Panc1 (cell line): ENCODE results near the gene PHACTR2. TPM values are rescaled to one million over a fixed set of nuclear protein-coding genes. Genes with fewer than 3 reads are reported as not detected.
"Not testable (repeated sequence)": the region's sequence is repeated elsewhere in the genome, so short reads cannot be mapped to it uniquely, and the experiment has no call there.

Experiments used
- ATAC-seq: fragments of 200-7000 bp; cut with Tn5 transposase; 2 replicates; pipeline ENCODE4 v1.9.1; 2020; ENCODE audit warnings: mild to moderate bottlenecking, moderate library complexity
- BruUV-seq: library from RNA; stranded (reverse); fragments of 400-500 nt; replicated peaks from 2 replicates; lab custom pipeline; 2021; lab: Mats Ljungman, UMichigan
- CTCF ChIA-PET: fragments of 300-600 bp; sonication (Branson Sonifier 250); formaldehyde crosslinking; loops from one replicate; lab custom pipeline; 2022; ENCODE audit warnings: antibody characterized with exemption; lab: Charles Lee
- POLR2A ChIA-PET: fragments of 300-600 bp; sonication (Branson Sonifier 250); formaldehyde crosslinking; loops from one replicate; lab custom pipeline; 2022; ENCODE audit warnings: antibody characterized with exemption; lab: Charles Lee
- DNase-seq: peaks from one replicate; pipeline ENCODE4 v3.0.0-alpha.2; 2010; ENCODE audit warnings: low read depth, low spot score
- H3K27ac ChIP-seq: 2 replicates; pipeline ENCODE4 v1.5.1; 2011; ENCODE audit warnings: mild to moderate bottlenecking, low read length, inconsistent platforms
- H3K27me3 ChIP-seq: fragments of 200-500 bp; sonication (Bioruptor generic); 2 replicates; pipeline ENCODE4 v1.6.0; 2014; ENCODE audit warnings: low read length, inconsistent platforms; ENCODE audit not compliant: control insufficient read depth, insufficient read depth
- H3K36me3 ChIP-seq: fragments of 200-500 bp; sonication (Bioruptor generic); 2 replicates; pipeline ENCODE4 v1.5.1; 2014; ENCODE audit warnings: inconsistent platforms, mild to moderate bottlenecking, low read length, moderate library complexity; ENCODE audit not compliant: control insufficient read depth, insufficient read depth
- H3K4me1 ChIP-seq: 2 replicates; pipeline ENCODE4 v1.5.1; 2011; ENCODE audit warnings: inconsistent platforms, mild to moderate bottlenecking, low read length, moderate library complexity; ENCODE audit not compliant: control insufficient read depth, insufficient read depth
- H3K4me3 ChIP-seq, 2 experiments: 2 replicates each; pipeline ENCODE4 v1.5.1; 2011 to 2012; ENCODE audit warnings: low read depth in 2 of 2, low read length in 2 of 2, mild to moderate bottlenecking in 2 of 2, inconsistent platforms in 1 of 2, moderate library complexity in 1 of 2
- H3K9me3 ChIP-seq: fragments of 200-500 bp; sonication (Bioruptor generic); 2 replicates; pipeline ENCODE4 v1.5.1; 2014; ENCODE audit warnings: low read depth, mild to moderate bottlenecking, inconsistent platforms, low read length, moderate library complexity; ENCODE audit not compliant: control insufficient read depth, insufficient read depth
- CTCF ChIP-seq: fragments of 450-650 bp; IDR thresholded peaks from 2 replicates; pipeline ENCODE4 v1.5.1; 2017; ENCODE audit warnings: mild to moderate bottlenecking
- POLR2AphosphoS5 ChIP-seq: IDR thresholded peaks from 2 replicates; pipeline ENCODE4 v1.6.1; 2012; ENCODE audit warnings: mild to moderate bottlenecking, low read depth, low read length, moderate library complexity
- REST ChIP-seq, 2 experiments: IDR thresholded peaks; 2 replicates each; pipeline ENCODE4 v1.6.1; 2011 to 2012; ENCODE audit warnings: low read depth in 2 of 2, control low read depth in 1 of 2, low read length in 1 of 2, mild to moderate bottlenecking in 1 of 2, moderate library complexity in 1 of 2; ENCODE audit not compliant: insufficient read depth in 1 of 2
- SIN3A ChIP-seq: IDR thresholded peaks from 2 replicates; pipeline ENCODE4 v1.6.1; 2012; ENCODE audit warnings: low read depth, mild to moderate bottlenecking, low read length, moderate library complexity, borderline replicate concordance; ENCODE audit not compliant: insufficient read depth
- TCF7L2 ChIP-seq: IDR thresholded peaks from 2 replicates; pipeline ENCODE4 v1.6.1; 2011; ENCODE audit warnings: mild to moderate bottlenecking, low read depth, low read length, inconsistent platforms
- in situ Hi-C: cut with HindIII; loops from 2 replicates; pipeline ENCODE4 v1.10.0; 2016; ENCODE audit warnings: low sequenced_read_pairs, low pct_unique_long_range_greater_than_20kb
- intact Hi-C: fragments of 100-400 bp; cut with micrococcal nuclease; formaldehyde crosslinking; loops from one replicate; pipeline ENCODE4 v1.10.0; 2022; ENCODE audit not compliant: unreplicated experiment
- total RNA-seq: library from RNA; stranded (reverse); gene quantifications from one replicate; pipeline ENCODE4 v1.2.1, GENCODE V29; 2021; ENCODE audit not compliant: unreplicated experiment

The PHACTR2 gene
- total RNA-seq, 1 experiment from 2014 or later, result 59.9 TPM

GRCh38 chr6:143631196-143631595 is 46.6 kb upstream of the PHACTR2 start:
- H3K36me3 ChIP-seq, BruUV-seq, intact Hi-C loops, H3K9me3 ChIP-seq, in situ Hi-C loops, H3K27me3 ChIP-seq, ATAC-seq, H3K27ac ChIP-seq, H3K4me1 ChIP-seq, H3K4me3 ChIP-seq, DNase-seq, CTCF ChIA-PET, POLR2A ChIA-PET: not testable (repeated sequence)

GRCh38 chr6:143632894-143633293 is 44.9 kb upstream of the PHACTR2 start:
- no peak overlapping the region for H3K27ac ChIP-seq
- in situ Hi-C loops, result no loop called here
- no peaks in the 10 kb centered on the region; the same call in 1 of the 2 replicates for H3K4me1 ChIP-seq
- ChIA-PET CTCF (no interaction called here), POLR2A (no interaction called here)
- no peak overlapping the region for H3K4me3 ChIP-seq
- no TSS peak for BruUV-seq
- intact Hi-C loops, result no loop called here
- no peaks in the 10 kb centered on the region for H3K36me3 ChIP-seq
- no peak for DNase-seq
- H3K27me3 ChIP-seq, result no peaks in the 10 kb centered on the region
- no peak for ATAC-seq
- no peak for TF ChIP-seq CTCF
- TF ChIP-seq REST (IDR thresholded peaks at IDR 0.05; ENCODE audit: insufficient read depth in 1 of 2, low read depth in 2 of 2, low read length in 1 of 2), result no peak
- TF ChIP-seq TCF7L2, result no peak
- TF ChIP-seq POLR2AphosphoS5, result no peak
- no peak for TF ChIP-seq SIN3A
- no peaks in the 10 kb centered on the region for H3K9me3 ChIP-seq

GRCh38 chr6:143634486-143634885 is 43.3 kb upstream of the PHACTR2 start:
- in situ Hi-C loops, result no loop called here
- no peaks in the 10 kb centered on the region for H3K27me3 ChIP-seq
- ATAC-seq (no peak), DNase-seq (no peak)
- H3K27ac ChIP-seq, result no peak overlapping the region
- H3K4me1 ChIP-seq, result no peaks in the 10 kb centered on the region; the same call in 1 of the 2 replicates
- TF ChIP-seq REST (IDR thresholded peaks at IDR 0.05; ENCODE audit: insufficient read depth in 1 of 2, low read depth in 2 of 2, low read length in 1 of 2) (no peak), POLR2AphosphoS5 (no peak), CTCF (no peak), SIN3A (no peak), TCF7L2 (no peak)
- no peaks in the 10 kb centered on the region for H3K9me3 ChIP-seq
- no peak overlapping the region for H3K4me3 ChIP-seq
- intact Hi-C loops, result no loop called here
- H3K36me3 ChIP-seq, result no peaks in the 10 kb centered on the region
- POLR2A ChIA-PET, result no interaction called here
- no TSS peak for BruUV-seq
- CTCF ChIA-PET, result no interaction called here
